NCI-H2171 treated with DMSO at 0.1 percent for 48 hours (cell line): ENCODE results near the gene PRMT5.

ENCODE experiments used
- DNase-seq: peaks from one replicate; lab custom pipeline; 2025; lab: John Stamatoyannopoulos, UW

PRMT5 gene

DNA sequence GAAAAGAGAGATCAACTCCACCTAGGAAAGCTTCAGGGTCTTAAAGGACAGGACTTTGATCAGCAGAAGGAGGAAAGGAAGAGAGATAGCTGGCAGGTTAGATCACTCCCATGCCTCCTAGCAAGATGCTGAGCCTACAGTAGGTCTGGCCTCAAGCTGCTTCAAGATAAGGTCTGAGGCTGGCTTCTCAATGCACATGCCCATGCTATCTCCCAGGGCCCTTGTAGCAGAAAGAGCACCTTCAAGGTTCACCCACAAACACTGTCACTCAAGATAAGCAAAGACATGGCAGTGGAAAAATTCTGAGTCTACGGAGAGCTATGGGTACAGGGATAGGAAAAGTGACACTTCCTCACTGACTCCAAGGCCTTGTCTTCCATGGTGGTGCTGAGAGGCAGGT, 31.8 kb downstream of the PRMT5 start:
- DNase-seq = no peak

DNA sequence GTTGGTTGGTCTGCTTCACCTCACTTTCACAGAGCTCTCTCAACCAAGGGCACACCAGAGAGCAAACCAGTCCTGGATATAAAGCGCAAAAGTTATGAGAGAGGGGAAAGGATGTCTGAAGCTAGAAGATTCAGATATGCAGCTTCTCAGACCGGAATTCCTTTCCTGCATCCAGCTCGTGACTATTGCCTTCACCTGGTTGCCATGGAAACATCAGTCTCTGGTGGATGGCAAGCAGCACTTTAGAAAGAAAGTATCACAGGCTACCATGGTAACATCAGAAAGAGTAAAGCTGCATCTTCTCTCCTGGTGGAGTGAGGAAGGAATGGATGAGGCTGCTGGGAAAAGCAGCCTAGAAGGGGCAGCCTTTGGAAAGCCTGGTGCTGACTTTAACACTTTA, 32.4 kb downstream of the PRMT5 start:
- no peak for DNase-seq

DNA sequence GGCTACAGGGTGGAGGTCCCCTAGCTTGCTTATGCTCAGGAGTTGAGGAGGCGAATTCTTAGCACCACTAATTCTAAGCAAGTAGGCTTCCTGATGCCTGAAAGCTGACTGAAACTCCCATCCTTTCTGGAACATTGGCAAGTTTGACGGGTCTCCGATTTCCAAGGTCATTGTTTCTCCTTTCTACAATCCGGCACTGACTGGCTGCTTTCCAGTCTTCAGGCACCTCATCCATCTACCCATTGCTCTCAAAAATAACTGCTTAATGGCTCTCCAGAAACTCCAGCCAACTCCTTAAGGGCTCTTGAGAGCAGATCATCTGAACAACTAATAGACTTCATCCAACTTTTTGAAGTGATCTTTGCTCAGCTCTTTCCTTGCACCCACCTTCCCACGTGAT, 32.8 kb downstream of the PRMT5 start:
- DNase-seq = no peak

DNA sequence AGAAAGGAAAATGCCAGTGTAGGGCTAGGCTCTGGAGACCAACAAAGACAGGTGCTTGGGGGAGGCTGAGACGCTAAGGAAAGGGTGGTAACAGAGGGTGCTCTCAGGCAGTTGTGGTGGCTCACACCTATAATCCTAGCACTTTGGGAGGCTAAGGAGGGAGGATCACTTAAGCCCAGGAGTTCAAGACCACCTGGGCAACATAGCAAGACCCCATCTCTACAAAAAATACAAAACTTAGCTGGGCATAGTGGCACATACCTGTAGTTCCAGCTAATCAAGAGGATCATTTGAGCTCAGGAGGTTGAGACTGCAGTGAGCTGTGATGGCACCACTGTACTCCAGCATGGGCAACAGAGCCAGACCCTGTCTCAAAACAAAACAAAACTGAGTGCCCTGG, 33.8 kb downstream of the PRMT5 start:
- no peak for DNase-seq

DNA sequence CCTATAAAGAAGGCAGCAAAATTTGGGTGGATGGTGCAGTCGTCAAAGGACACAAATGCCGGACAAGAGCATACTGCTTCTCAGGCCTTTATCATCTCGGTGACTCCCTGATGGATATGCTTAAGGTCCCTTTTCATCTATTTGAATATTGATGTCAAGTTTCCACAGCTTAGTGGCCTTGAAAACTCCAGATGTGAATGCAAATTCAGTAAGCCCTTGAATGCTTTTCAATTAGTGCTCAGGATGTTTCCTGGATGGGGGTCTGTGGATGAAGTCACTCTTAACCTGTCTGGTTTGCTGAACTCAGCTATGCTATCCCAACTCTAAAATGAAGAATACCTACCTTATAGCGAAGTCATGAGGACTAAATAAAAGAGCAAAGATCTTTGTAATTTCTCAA, 35.5 kb downstream of the PRMT5 start:
- no peak for DNase-seq

DNA sequence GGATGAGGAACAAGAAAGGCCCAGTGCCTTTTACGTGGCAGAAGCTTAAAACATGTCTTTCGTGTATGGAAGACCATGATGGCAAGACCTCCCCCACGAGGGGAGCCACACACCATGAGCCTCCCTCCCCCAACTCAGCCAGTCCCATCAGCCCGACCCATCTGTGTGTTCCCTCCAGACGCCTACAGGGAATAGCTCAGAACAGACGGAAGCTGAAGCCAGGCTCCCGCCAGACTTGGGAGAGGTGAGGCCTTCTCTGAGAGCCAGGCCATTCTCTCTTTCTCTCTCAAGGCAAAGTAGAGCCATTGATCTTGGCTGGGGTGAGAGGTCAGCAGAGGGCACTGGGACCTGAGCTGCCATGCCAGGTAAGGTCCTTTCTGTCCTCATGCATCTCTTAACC, 36.7 kb downstream of the PRMT5 start:
- peak; percentile 78 for DNase-seq

DNA sequence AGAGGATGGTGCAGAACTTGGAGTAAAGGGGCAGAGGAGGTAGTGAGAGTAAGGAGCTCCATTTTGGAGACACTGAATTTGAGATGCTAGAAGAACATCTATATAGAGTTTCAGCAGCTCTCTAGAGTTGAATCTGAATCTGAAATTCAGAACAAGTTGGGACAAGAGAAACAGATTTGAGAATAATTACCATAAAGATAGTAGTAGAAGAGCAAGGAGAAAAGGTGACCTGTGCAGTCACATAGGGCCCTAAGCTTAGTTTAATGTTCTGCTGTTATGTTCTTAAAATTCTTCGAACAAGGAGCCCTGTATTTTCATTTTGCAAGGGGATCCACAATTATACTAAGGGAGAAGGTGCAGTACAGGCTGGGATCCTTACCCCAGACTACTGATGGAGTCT, 38.8 kb downstream of the PRMT5 start:
- peak; percentile 92 for DNase-seq

DNA sequence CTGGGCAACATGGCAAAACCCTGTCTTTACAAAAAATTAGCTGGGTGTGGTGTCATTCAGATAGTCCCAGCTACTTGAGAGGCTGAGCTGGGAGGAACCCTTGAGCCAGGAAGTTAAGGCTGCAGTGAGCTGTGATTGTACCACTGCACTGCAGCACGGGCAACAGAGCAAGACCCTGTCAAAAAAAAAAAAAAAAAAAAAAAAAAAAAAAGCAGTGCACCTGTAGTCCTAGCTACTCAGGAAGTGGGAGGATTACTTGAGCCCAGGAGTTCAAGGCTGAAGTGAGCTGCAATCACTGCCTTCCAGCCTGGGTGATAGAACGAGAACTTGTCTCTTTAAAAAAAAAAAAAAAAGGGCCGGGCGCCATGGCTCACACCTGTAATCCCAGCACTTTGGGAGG, 40.5 kb downstream of the PRMT5 start:
- peak; percentile 71 for DNase-seq

DNA sequence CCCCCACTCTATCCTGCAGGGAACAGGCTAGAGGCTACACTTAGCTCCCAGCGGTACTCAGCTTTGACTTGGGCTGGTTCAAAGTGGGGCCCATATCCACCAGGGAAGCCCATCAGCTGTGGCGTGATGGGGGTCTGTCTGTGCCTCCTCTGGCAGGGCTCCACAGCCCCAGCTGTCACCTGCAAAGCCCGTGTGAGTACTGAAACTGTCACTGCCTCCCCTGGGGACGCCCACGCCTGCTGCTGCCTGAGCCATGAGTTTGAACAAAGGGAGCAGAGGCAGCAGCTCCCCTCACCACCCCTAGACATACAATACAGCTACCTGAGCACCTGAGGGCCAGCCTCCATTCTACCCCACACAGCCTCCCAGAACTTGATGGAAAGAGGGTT, 41.2 kb downstream of the PRMT5 start:
- peak; percentile 100 for DNase-seq

DNA sequence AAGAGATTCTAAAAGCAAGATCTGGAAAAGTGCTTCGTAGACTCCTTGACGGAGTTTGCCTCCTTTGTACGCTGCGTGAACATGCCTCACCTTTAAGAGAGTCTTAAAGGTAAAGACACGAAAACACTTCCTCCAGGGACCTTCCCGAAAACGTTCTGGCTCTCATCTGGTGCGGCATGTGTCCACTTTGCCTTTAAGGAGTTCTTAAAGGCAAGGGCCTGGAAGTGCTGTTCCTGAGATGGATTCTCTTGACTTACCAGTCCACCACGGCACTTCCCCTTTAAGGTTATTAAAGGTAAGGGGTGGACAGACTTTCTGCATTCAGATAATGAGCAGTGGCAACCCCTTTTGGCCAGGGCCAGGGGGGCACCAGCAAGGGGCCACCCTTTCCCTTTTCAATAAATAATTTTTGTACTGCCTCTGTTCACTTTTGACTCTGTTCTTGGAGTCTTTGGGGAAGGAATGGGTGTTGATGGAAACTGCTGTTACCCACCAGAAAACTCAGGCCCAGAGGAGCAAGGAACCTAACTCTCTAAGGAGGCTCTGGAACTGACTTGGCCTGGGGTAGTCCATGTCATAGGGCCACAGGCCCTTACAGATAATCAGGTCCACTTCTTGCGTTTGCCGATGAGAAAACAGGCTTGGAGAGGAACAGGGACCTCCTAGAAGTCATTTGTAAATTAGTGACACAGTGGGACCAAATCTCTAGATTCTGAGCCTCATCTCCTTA, 41.8 kb downstream of the PRMT5 start:
- peak; percentile 99 for DNase-seq

DNA sequence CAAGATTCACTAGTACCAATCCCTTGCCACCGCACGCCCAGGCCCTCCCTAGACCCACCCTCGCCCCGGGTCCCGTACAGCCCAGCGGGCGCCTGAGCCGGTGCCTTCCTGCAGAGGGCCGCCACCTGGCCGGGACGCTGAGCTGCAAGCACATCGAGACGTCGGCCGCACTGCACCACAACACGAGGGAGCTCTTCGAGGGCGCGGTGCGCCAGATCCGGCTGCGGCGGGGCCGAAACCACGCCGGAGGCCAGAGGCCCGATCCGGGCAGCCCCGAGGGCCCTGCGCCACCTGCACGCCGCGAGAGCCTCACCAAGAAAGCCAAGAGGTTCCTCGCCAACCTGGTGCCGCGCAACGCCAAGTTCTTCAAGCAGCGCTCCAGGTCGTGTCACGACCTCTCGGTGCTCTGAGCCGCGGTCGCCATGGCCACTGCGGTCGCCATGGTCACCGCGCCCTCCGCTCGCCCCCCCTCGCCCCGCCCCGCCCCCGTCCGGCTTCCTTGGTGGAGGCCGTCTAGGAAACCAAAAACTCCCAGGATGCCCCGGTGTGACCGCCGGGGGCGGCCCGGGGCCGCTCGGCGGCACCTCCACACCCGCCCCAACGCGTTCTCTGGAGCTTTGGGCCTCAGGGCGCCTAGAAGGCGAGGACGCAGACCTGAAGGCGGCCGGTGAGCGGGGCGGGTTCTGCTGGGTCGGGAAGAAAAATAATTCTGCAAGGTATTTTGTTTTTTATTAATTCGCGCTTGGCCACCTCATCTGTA, 42.5 kb downstream of the PRMT5 start:
- peak; percentile 90 for DNase-seq

DNA sequence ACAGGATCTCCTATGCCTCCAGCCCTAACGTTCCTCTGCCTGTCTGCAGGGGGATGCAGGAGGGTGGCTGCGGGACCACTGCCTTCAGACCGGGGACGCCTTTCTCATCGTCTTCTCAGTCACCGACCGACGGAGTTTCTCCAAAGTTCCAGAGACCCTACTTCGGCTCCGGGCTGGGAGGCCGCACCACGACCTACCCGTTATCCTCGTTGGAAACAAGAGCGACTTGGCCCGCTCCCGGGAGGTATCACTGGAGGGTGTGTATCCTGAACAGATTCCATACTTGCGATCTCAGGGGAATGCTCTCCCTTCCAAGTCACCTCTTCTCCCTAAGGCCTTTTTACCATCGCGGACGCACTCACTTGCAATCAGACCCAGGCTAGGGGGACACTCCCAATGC, 43.2 kb downstream of the PRMT5 start:
- peak; percentile 75 for DNase-seq

DNA sequence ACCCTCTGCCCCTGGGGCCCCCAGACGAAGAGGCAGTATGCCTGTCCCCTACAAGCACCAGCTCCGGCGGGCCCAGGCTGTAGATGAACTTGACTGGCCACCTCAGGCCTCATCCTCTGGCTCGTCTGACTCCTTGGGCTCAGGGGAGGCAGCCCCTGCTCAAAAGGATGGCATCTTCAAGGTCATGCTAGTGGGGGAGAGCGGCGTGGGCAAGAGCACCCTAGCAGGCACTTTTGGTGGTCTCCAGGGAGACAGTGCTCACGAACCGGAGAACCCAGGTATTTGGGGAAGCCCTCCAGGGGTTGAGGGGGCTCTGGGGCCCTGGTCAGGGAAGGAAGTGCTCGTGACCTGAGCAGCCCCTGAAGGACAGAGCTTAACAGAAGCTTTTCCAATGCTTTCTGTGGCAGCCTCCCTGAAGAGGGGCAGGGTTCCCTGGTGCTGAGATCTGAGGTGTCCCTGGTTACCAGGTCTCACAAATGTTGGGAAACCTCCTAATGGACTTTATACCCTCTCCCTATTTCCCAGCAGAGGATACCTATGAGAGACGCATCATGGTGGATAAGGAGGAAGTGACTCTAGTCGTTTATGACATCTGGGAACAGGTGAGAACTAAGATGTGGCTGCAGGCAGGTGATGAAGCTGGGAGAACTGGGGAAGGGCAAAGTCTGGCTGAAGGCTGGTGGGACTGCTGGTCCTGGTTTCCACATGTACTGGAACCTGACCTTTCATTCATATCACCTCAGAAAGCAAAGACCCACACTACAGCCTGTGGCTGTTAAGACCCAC, 44.2 kb downstream of the PRMT5 start:
- DNase-seq = no peak

DNA sequence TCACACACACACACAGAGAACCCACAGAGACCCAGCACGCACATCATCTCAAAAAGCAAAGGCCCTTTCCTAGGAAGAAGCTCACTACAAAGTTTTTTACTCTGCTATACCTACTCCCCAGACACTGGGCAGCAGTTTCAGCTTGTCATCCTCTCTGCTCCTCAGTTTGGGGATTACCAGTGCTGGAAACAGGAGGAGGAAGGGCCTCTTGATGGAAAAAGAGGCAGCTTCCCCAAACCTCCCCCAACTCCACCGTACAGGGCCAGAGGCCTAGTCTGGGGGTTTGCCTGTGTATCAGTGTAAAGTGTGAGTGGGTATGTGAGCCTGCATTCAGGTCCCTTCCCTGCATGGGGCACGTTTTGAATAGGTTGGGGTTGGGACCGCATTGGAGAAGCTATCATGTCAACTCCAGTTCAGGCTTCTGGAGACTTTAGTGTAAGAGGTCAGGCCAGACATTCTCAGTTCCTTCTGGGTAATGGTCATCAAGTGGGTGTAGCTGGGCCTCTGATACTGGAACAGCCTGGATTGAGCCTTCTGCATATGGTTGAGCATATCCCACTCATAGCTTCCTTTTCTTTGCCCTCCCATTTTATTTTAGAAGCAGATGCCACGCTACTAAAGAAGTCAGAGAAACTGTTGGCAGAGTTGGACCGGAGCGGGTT, 45.0 kb downstream of the PRMT5 start:
- DNase-seq = no peak

DNA sequence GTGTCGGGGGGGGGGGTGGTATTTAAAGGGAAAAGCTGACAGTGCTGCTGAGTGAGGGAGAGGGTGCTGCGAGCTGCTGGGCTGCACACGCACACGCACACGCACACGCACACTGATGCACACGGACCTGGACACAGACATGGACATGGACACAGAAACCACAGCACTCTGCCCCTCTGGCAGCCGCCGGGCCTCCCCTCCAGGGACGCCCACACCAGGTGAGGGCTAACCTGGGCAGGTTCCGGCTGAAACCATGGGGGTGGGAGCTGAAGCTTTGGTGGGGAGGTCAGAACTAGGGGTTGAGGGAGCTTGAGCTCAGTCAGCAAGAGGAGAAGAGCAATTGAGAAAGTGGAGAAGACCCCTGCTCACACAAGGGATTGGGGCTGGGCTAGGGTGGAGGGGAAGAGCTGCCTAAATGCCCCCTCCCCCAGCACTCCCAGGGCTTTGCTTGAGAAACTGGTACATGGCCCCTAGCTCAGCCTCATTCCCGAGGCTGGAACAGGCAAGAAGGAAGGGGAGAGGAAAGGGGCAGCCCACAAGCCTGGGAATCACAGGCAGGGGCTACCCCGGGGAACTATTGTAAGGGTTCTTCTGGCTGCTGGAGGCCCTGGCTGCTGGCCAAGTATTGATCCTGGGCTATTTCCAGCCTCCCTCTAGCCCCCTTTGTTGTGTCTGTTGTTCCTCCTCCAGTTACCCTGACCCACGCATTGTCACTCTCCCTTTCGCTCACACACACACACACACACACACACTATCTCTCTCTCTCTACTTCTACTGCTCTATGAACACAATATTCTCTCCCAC, 45.8 kb downstream of the PRMT5 start, which contains the start of gene REM2:
TSS of gene REM2 (plus strand) at position 50 of the 804 bp plus-strand sequence. CDS start at position 116, 66 bp downstream.
- peak; percentile 84 for DNase-seq

DNA sequence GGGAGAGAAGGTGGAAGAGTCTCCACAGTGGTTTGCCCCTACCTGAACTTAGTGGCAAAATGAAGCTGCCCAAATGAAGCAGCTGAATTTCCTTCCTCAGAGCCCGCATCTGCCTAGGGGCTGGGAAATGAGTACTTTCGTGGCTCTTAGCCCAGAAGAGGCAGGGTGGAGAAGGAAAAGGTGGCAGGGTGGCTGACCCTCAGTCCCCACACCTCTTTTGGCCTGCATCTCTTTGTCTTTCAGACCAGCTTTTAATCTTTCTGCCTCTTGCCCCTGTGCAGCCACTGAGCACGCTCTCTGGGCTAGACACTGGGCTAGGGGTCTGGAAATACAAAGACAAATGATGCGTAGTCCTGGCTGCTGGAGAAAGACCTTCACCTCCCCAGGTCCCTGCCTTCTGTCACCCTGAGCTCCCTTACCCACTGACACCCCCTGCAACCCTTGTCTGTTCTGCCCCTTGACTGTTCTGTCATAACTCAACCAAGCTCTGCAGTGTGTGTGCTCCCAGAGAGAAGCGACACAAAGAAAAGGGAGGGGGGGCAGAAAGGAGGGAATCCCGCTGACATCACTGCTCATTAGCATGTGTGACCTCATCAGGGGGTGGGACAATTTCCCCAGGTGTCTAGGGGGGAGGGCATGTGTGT, 46.5 kb downstream of the PRMT5 start:
- peak; percentile 92 for DNase-seq

DNA sequence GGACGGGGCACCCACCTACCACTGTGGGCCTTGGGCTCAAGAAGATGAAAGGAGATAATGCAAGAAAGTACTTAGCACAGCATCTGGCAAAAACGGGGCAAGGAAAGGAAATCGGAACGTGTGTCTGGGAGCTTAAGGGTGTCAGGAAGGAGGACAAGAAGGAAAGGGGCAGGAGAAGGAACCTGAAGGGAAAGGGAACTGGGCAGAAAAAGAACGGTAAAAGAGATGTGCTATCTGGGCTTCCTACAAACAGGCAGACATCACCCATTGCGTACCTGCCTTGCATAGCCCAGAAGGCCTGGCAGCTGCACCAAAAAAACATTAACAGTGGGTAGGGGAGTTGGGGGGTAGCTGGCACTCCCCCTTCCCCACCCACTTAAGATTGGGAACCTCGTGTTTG, 47.1 kb downstream of the PRMT5 start:
- DNase-seq = no peak

DNA sequence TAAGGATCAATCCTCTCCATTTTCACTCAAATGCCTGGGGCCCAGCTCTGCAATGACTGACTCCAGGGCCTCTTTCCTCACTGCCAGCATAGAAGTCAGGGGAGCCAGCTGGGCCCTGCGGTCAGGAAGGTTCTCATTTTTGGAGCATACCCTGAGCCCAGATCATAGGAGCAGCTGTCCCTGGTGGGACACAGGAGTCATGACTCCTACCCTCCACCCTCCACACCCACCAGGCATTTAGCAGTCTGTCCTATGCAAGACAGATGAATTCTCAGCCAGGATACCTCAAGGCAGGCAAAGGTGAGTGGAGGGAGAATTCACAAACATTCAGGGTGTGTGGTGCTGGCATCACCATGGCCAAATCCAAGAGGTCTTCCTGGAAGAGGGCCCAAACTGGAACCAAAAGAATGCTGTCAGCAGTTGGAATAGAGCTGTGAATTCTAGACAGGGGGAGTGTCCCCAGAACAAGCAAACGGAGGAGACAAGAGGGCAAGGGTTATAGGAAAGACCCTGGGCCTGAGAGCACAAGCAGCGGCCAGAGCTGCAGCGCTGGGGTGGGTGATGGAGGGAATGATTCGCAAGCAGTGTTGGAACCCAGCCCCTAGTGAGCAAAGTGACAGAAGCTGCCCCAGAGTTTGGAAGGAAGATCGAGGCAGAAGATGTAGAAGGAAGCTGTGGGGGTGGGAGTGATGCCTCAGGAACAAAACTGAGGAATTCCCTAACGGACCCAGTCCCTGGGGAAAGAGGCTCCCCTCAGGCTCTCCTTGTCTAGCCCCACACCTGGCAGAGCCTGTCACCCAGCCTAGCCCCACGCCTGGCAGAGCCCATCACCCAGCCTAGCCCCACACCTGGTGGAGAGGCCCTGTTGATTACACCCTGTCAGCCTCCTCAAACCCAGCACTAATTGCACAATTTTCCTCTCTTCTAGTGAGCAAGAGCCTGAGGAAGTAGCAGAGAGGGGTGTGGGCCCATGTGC, 50.6 kb downstream of the PRMT5 start:
- DNase-seq = no peak

DNA sequence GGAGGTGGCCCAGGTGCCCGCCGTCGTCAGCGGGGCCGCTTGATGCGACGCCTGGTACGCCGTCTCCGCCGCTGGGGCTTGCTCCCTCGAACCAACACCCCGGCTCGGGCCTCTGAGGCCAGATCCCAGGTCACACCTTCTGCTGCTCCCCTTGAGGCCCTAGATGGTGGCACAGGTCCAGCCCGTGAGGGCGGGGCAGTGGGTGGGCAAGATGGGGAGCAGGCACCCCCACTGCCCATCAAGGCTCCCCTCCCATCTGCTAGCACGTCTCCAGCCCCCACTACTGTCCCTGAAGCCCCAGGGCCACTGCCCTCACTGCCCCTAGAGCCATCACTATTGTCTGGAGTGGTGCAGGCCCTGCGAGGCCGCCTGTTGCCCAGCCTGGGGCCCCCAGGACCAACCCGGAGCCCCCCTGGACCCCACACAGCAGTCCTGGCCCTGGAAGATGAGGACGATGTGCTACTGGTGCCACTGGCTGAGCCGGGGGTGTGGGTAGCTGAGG, 52.1 kb downstream of the PRMT5 start:
- DNase-seq = no peak
